K562 (cell line): ENCODE results near the gene FBXL13. TPM values are rescaled to one million over a fixed set of nuclear protein-coding genes. Genes with fewer than 3 reads are reported as not detected.

ENCODE experiments used
- ATAC-seq: fragments of 200-7000 bp; cut with Tn5 transposase; 3 replicates; pipeline ENCODE4 v1.9.1; 2020; ENCODE audit warnings: moderate library complexity
- BruUV-seq: library from RNA; stranded (reverse); fragments of 400-500 nt; replicated peaks from 2 replicates; lab custom pipeline; 2021; lab: Mats Ljungman, UMichigan
- CTCF ChIA-PET: fragments of 300-600 bp; formaldehyde crosslinking; extraction: SDS; loops from one replicate; lab custom pipeline; 2021; ENCODE audit warnings: low intra/inter-chr PET ratio; lab: Yijun Ruan, JAX
- POLR2A ChIA-PET: fragments of 300-600, 350-650 bp; sonication (Branson Sonifier 250); formaldehyde crosslinking; extraction: SDS; loops from one replicate; lab custom pipeline; 2021; ENCODE audit warnings: antibody characterized with exemption, inconsistent platforms; lab: Yijun Ruan, JAX
- DNase-seq, 4 experiments: peaks; one replicate each; pipeline versions ENCODE4 v3.0.0 to v3.0.0-alpha.2; 2011 to 2018; ENCODE audit warnings: low spot score in 3 of 4, mixed read lengths in 3 of 4; ENCODE audit errors: extremely low read depth in 1 of 4
- FAIRE-seq: peaks from 2 replicates; lab custom pipeline; 2011; peaks lifted over from hg19 to GRCh38; lab: Jason Lieb, UNC
- H2AFZ ChIP-seq: 2 replicates; pipeline ENCODE4 v1.6.0; 2011; ENCODE audit warnings: low read depth, low read length, control low read depth, inconsistent platforms
- H3K27ac ChIP-seq: fragments of 200-600 bp; 3 replicates; pipeline ENCODE4 v1.8.0; 2011; ENCODE audit warnings: low read depth, mild to moderate bottlenecking, control low read depth, inconsistent platforms, low read length, moderate library complexity, mixed read lengths; ENCODE audit errors: extremely low read depth
- H3K27me3 ChIP-seq, 2 experiments: fragments of 300-600 bp in 1 of 2; 2 replicates in 1 of 2; 3 replicates in 1 of 2; pipeline versions ENCODE4 v1.6.0 to v1.8.0; 2011; ENCODE audit warnings: inconsistent platforms in 2 of 2, low read length in 2 of 2, mild to moderate bottlenecking in 1 of 2, mixed read lengths in 1 of 2, moderate library complexity in 1 of 2; ENCODE audit not compliant: control insufficient read depth in 2 of 2, insufficient read depth in 2 of 2
- H3K36me3 ChIP-seq: fragments of 300-600 bp; 3 replicates; pipeline ENCODE4 v1.8.0; 2011; ENCODE audit warnings: mild to moderate bottlenecking, low read length, inconsistent platforms; ENCODE audit not compliant: control insufficient read depth, insufficient read depth
- H3K4me1 ChIP-seq, 2 experiments: fragments of 200-600 bp in 1 of 2; replicated peaks in 1 of 2; 2 replicates in 1 of 2; 3 replicates in 1 of 2; pipeline versions ENCODE4 v1.5.1 to v1.8.0; 2011; ENCODE audit warnings: inconsistent platforms in 2 of 2, low read length in 2 of 2, mild to moderate bottlenecking in 1 of 2, mixed read lengths in 1 of 2, moderate library complexity in 1 of 2; ENCODE audit not compliant: control insufficient read depth in 2 of 2, insufficient read depth in 2 of 2
- H3K4me2 ChIP-seq: 2 replicates; pipeline ENCODE4 v1.6.1; 2011; ENCODE audit warnings: low read length, control low read depth, inconsistent platforms, mixed read lengths; ENCODE audit not compliant: insufficient read depth
- H3K4me3 ChIP-seq: fragments of 200-600 bp; sonication (generic), shearing (Covaris generic); 2 replicates; pipeline ENCODE4 v1.5.1; 2016; ENCODE audit warnings: control low read depth, inconsistent platforms
- H3K79me2 ChIP-seq: fragments of 200-600 bp; 3 replicates; pipeline ENCODE4 v1.8.0; 2011; ENCODE audit warnings: low read length, inconsistent platforms; ENCODE audit not compliant: control insufficient read depth, insufficient read depth
- H3K9ac ChIP-seq, 2 experiments: 2 replicates each; pipeline versions ENCODE4 v1.6.0 to v1.6.1; 2011; ENCODE audit warnings: low read depth in 2 of 2, low read length in 2 of 2, control low read depth in 1 of 2, inconsistent platforms in 1 of 2, mild to moderate bottlenecking in 1 of 2, mixed read lengths in 1 of 2; ENCODE audit not compliant: insufficient read depth in 1 of 2
- H3K9me1 ChIP-seq: one replicate; pipeline ENCODE4 v1.6.0; 2011; ENCODE audit warnings: inconsistent platforms, mild to moderate bottlenecking, low read length, moderate library complexity; ENCODE audit not compliant: control insufficient read depth, insufficient read depth
- H3K9me3 ChIP-seq: replicated peaks from 2 replicates; pipeline ENCODE4 v1.5.1; 2011; ENCODE audit warnings: low read depth, low read length, inconsistent platforms; ENCODE audit not compliant: control insufficient read depth, insufficient read depth
- H4K20me1 ChIP-seq: replicated peaks from 2 replicates; pipeline ENCODE4 v1.6.1; 2011; ENCODE audit warnings: low read length, inconsistent platforms, mixed read lengths; ENCODE audit not compliant: control insufficient read depth, insufficient read depth
- ATF1 ChIP-seq, 2 experiments: fragments of 450-650 bp in 1 of 2; IDR thresholded peaks; 2 replicates each; pipeline ENCODE4 v1.6.1; 2016; ENCODE audit warnings: missing compliant biosample characterization in 1 of 2, missing genetic modification characterization in 1 of 2
- C11orf30 ChIP-seq: fragments of 450-650 bp; IDR thresholded peaks from 2 replicates; pipeline ENCODE4 v1.6.1; 2016; ENCODE audit warnings: low read depth, mild to moderate bottlenecking
- FOXJ3 ChIP-seq: sonication (generic); formaldehyde crosslinking; IDR thresholded peaks from 2 replicates; pipeline ENCODE4 v1.4.0; 2020; ENCODE audit warnings: mild to moderate bottlenecking, missing genetic modification reagents
- FOXK1 ChIP-seq: sonication (generic); formaldehyde crosslinking; IDR thresholded peaks from 2 replicates; pipeline ENCODE4 v1.8.0; 2022; ENCODE audit warnings: missing genetic modification reagents, mild to moderate bottlenecking, borderline replicate concordance
- MAFF ChIP-seq: IDR thresholded peaks from 2 replicates; pipeline ENCODE4 v1.6.1; 2012; ENCODE audit warnings: low read length, improper control_type of control experiment
- MAFG ChIP-seq: fragments of 450-650 bp; conservative IDR thresholded peaks from 2 replicates; pipeline ENCODE4 v1.6.1; 2016; ENCODE audit warnings: missing genetic modification characterization, missing compliant biosample characterization
- MAFK ChIP-seq: IDR thresholded peaks from 2 replicates; pipeline ENCODE4 v1.6.1; 2011; ENCODE audit warnings: low read length, improper control_type of control experiment
- NCOA4 ChIP-seq: fragments of 450-650 bp; IDR thresholded peaks from 2 replicates; pipeline ENCODE4 v1.6.1; 2018; ENCODE audit warnings: mild to moderate bottlenecking; ENCODE audit not compliant: partially characterized antibody
- ZNF316 ChIP-seq: fragments of 450-650 bp; IDR thresholded peaks from 2 replicates; pipeline ENCODE4 v1.6.1; 2016
- ZNF384 ChIP-seq: IDR thresholded peaks from 2 replicates; pipeline ENCODE4 v1.6.1; 2012; ENCODE audit warnings: low read depth, low read length, improper control_type of control experiment
- WGBS: fragments of 100-300 bp; shearing (Covaris generic); methylation state at CpG from one replicate; pipeline ENCODE4 v1.1.6; 2016; ENCODE audit warnings: low coverage, mixed read lengths; ENCODE audit not compliant: insufficient coverage; ENCODE audit errors: missing lambda C conversion rate; 5-methylcytosine and 5-hydroxymethylcytosine counted together
- in situ Hi-C: fragments of 300-500 bp; cut with MboI; formaldehyde crosslinking; loops from 4 replicates; pipeline ENCODE4 v1.15.0; 2018; ENCODE audit warnings: inconsistent platforms, mixed read lengths
- intact Hi-C: fragments of 100-400 bp; cut with micrococcal nuclease; formaldehyde crosslinking; loops from 2 replicates; pipeline ENCODE4 v1.14.2; 2022
- polyA plus RNA-seq, 8 experiments: library from polyadenylated mRNA; depleted of rRNA in 4 of 8; stranded (reverse) in 5 of 8; unstranded in 3 of 8; fragments of >200 nt; fragmentation: Nextera tagmentation in 2 of 8; fragmentation: Illumina TruSeq in 1 of 8; extraction: Ambion mirVana in 2 of 8; extraction: Trizol in 1 of 8; gene quantifications; 2 replicates each; pipeline versions ENCODE4 v1.2.1 to v1.2.3, GENCODE V29; 2011 to 2014; ENCODE audit warnings: inconsistent platforms in 1 of 8, missing spikeins in 1 of 8
- total RNA-seq, 7 experiments: library from RNA; depleted of rRNA in 6 of 7; stranded (reverse); fragments of >200 nt in 6 of 7; fragmentation: Illumina TruSeq in 2 of 7; extraction: Trizol in 2 of 7; gene quantifications; 2 replicates each; pipeline versions ENCODE4 v1.2.1 to v1.2.3, GENCODE V29; 2011 to 2021; ENCODE audit warnings: low replicate concordance in 1 of 7

FBXL13 gene
- total and polyA plus RNA-seq, 9 of the 15 experiments (the other 6 are each of a cell fraction or from before 2014, with no cell fraction given): 16.3 to 55.0 (median 25.4) TPM

GRCh38 chr7:102834999-102835398 is 239.6 kb downstream of the FBXL13 start:
- H3K9me3 ChIP-seq: no peaks in the 10 kb centered on the region
- no peaks in the 10 kb centered on the region for H3K4me1 ChIP-seq
- 13% methylated on average over 1 of the region's 1 CpG for WGBS
- FAIRE-seq (no peak), DNase-seq (no peak), ATAC-seq (no peak)
- no peak overlapping the region for H3K27ac ChIP-seq
- in situ Hi-C loops: no loop called here
- TF ChIP-seq FOXJ3 (CRISPR knock-in tag): no peak
- no peak for TF ChIP-seq FOXK1 (CRISPR knock-in tag)
- TF ChIP-seq ZNF316: peak; percentile 66
- no peak for TF ChIP-seq ATF1 (CRISPR knock-in tag; IDR thresholded peaks at IDR 0.05)
- TF ChIP-seq ATF1 (tag; IDR thresholded peaks at IDR 0.05): no peak
- no peak for TF ChIP-seq ZNF384
- 0 out of 2 replicates have a peak, but pooled peaks have one; percentile 13 for TF ChIP-seq MAFF
- TF ChIP-seq C11orf30: peak; percentile 74
- 0 out of 2 replicates have a peak, but pooled peaks have one; percentile 20 for TF ChIP-seq MAFK
- TF ChIP-seq MAFG (tag): 0 out of 2 replicates have a peak, but pooled peaks have one; percentile 17
- no peak for TF ChIP-seq NCOA4
- no peak overlapping the region for H3K4me3 ChIP-seq
- H3K9me1 ChIP-seq: no peaks in the 10 kb centered on the region
- no TSS peak for BruUV-seq
- no peak overlapping the region for H3K4me2 ChIP-seq
- no peaks in the 10 kb centered on the region for H3K27me3 ChIP-seq
- POLR2A ChIA-PET: interaction anchor here (2.3 kb wide), 1 partner anchor 10 kb away, joined by 6 read pairs; no protein-coding TSS in a partner anchor
- H4K20me1 ChIP-seq: no peaks in the 10 kb centered on the region
- CTCF ChIA-PET: no interaction called here
- intact Hi-C loops: no loop called here
- H3K79me2 ChIP-seq: no peaks in the 10 kb centered on the region
- no peak overlapping the region for H2AFZ ChIP-seq
- H3K9ac ChIP-seq: no peak overlapping the region
- peaks cover 36% of the 10 kb centered on the region for H3K36me3 ChIP-seq
